Activated CD4-positive, alpha-beta T cell treated with anti-CD3 and anti-CD28 coated beads for 4 hours (primary cell): Measurements from ENCODE around the gene EGLN1.
A peak's percentile ranks its signal among the peaks of the same experiment; 100 is the strongest.

Experiments
- DNase-seq, 2 donors: peaks; one replicate each; pipeline ENCODE4 v3.0.0-alpha.2; 2020

The EGLN1 gene

GRCh38 chr1:231420959-231421545 lies 1.0 kb downstream of the EGLN1 start:
- peak; percentile 32 to 36 for DNase-seq

- peak in 1 of 2 donors; percentile 3 for DNase-seq
Measured at GRCh38 chr1:231420299-231420958, 1.7 kb downstream of the EGLN1 start.

GRCh38 chr1:231419738-231420298 lies 2.3 kb downstream of the EGLN1 start:
- no peak for DNase-seq

GRCh38 chr1:231419147-231419546 lies 2.9 kb downstream of the EGLN1 start:
- DNase-seq: no peak

GRCh38 chr1:231418741-231419107 lies 3.4 kb downstream of the EGLN1 start:
- DNase-seq: no peak

GRCh38 chr1:231418101-231418740 lies 3.9 kb downstream of the EGLN1 start:
- DNase-seq: no peak

GRCh38 chr1:231417513-231417912 lies 4.6 kb downstream of the EGLN1 start:
- DNase-seq: no peak

GRCh38 chr1:231416901-231417300 lies 5.2 kb downstream of the EGLN1 start:
- no peak for DNase-seq

- no peak for DNase-seq
Measured at GRCh38 chr1:231415018-231415583, 7.0 kb downstream of the EGLN1 start.

GRCh38 chr1:231414260-231415016 lies 7.6 kb downstream of the EGLN1 start:
- DNase-seq: no peak

- DNase-seq: no peak
Measured at GRCh38 chr1:231413749-231414082, 8.4 kb downstream of the EGLN1 start.

GRCh38 chr1:231411036-231411531 lies 11.0 kb downstream of the EGLN1 start:
- no peak for DNase-seq

GRCh38 chr1:231410036-231410612 lies 12.0 kb downstream of the EGLN1 start:
- no peak for DNase-seq

- no peak for DNase-seq
Measured at GRCh38 chr1:231408528-231409094, 13.5 kb downstream of the EGLN1 start.

- no peak for DNase-seq
Measured at GRCh38 chr1:231407547-231408396, 14.3 kb downstream of the EGLN1 start.

- DNase-seq: no peak
Measured at GRCh38 chr1:231407049-231407448, 15.0 kb downstream of the EGLN1 start.

- DNase-seq: no peak
Measured at GRCh38 chr1:231404318-231404717, 17.8 kb downstream of the EGLN1 start.

- no peak for DNase-seq
Measured at GRCh38 chr1:231401478-231401877, 20.6 kb downstream of the EGLN1 start.

GRCh38 chr1:231397886-231398671 lies 24.0 kb downstream of the EGLN1 start:
- DNase-seq: no peak

- DNase-seq: no peak
Measured at GRCh38 chr1:231396643-231397042, 25.4 kb downstream of the EGLN1 start.
